Lung (tissue), 12 donors: ENCODE results near the gene EPB41L2. TPM values are rescaled to one million over a fixed set of nuclear protein-coding genes. Genes with fewer than 3 reads are reported as not detected.

Experiments
- ATAC-seq: fragments of 200-7000 bp; cut with Tn5 transposase; one replicate; pipeline ENCODE4 v1.9.1; 2020; ENCODE audit warnings: moderate number of reproducible peaks; ENCODE audit not compliant: insufficient read depth, low FRiP score
- DNase-seq, 3 donors: peaks; one replicate each; pipeline ENCODE4 v3.0.0-alpha.2; 2013 to 2017
- H3K27ac ChIP-seq, 2 donors: one replicate each; pipeline ENCODE4 v1.5.1; 2013; ENCODE audit warnings: mild to moderate bottlenecking in 2 of 2, moderate library complexity in 2 of 2, control low read depth in 1 of 2, inconsistent platforms in 1 of 2, low read depth in 1 of 2, low read length in 1 of 2
- H3K27me3 ChIP-seq, 3 donors: one replicate each; pipeline ENCODE4 v1.5.1; 2013; ENCODE audit warnings: low read length in 2 of 3; ENCODE audit not compliant: control insufficient read depth in 3 of 3, insufficient read depth in 3 of 3
- H3K36me3 ChIP-seq, 4 donors: one replicate each; pipeline ENCODE4 v1.5.1; 2013; ENCODE audit warnings: low read length in 4 of 4, mild to moderate bottlenecking in 1 of 4, moderate library complexity in 1 of 4; ENCODE audit not compliant: control insufficient read depth in 4 of 4, insufficient read depth in 4 of 4
- H3K4me1 ChIP-seq, 5 donors: one replicate each; pipeline ENCODE4 v1.5.1; 2013; ENCODE audit warnings: low read length in 5 of 5, mild to moderate bottlenecking in 2 of 5, moderate library complexity in 1 of 5; ENCODE audit not compliant: control insufficient read depth in 5 of 5, insufficient read depth in 5 of 5
- H3K4me3 ChIP-seq: one replicate; pipeline ENCODE4 v1.5.1; 2013; ENCODE audit warnings: mild to moderate bottlenecking, control low read depth, moderate library complexity
- H3K9ac ChIP-seq, 2 donors: one replicate each; pipeline ENCODE4 v1.5.1; 2013; ENCODE audit warnings: low read length in 2 of 2, control low read depth in 1 of 2; ENCODE audit not compliant: insufficient read depth in 1 of 2
- H3K9me3 ChIP-seq, 4 donors: one replicate each; pipeline ENCODE4 v1.5.1; 2013; ENCODE audit warnings: low read length in 3 of 4, mild to moderate bottlenecking in 1 of 4, moderate library complexity in 1 of 4; ENCODE audit not compliant: control insufficient read depth in 4 of 4, insufficient read depth in 3 of 4
- CTCF ChIP-seq: IDR thresholded peaks from 2 replicates; pipeline ENCODE4 v1.5.1; 2012; ENCODE audit warnings: mild to moderate bottlenecking; ENCODE audit errors: control extremely low read depth, extremely low read depth
- WGBS, 2 donors: extraction: QIAGEN DNeasy Blood & Tissue Kit; methylation state at CpG; one replicate each; pipeline ENCODE4 v1.1.7; 2013; 5-methylcytosine and 5-hydroxymethylcytosine counted together
- polyA plus RNA-seq, 2 donors: library from polyadenylated mRNA; stranded (reverse); fragments of 200-250 nt; gene quantifications; one replicate each; pipeline ENCODE4 v1.2.1, GENCODE V29; 2013
- total RNA-seq, 2 donors: library from RNA; depleted of rRNA in 1 of 2; stranded (reverse); fragments of >200 nt in 1 of 2; gene quantifications; one replicate each; pipeline ENCODE4 v1.2.1, GENCODE V29; 2014 to 2021
- donor health status: control.
- donor health status: control.
- donor health status: Bipolar disorder and iron deficiency.
- donor health status: healthy.
- donor health status: DM: yes; HTN: yes; CAD: no.

EPB41L2 gene
- total and polyA plus RNA-seq, 4 donors = 21.9 to 265 (median 52.7) TPM

DNA sequence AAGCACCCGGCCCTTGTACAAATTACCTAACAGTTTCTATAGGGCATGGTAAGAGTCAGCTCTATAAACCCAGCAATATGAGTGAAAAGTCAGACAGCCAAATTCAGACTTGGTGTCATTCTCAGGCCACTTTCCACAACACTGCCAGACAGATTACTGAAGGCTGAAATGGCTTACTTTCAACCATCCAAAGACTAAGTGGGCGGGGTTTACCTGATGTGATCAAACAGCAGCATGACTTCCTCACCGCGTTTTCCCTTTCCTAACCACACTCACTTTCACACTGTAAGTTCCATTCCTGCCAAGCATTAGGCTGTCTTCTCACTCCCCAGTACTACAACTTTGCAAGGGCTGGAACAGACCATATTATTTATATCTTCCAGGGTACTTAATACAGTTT lies 149.9 kb downstream of the EPB41L2 start:
- no peak overlapping the region for H3K27ac ChIP-seq
- peaks cover 0 to 4% (median 0%) of the 10 kb centered on the region in 4 donors for H3K36me3 ChIP-seq
- no peaks in the 10 kb centered on the region for H3K27me3 ChIP-seq
- no peak overlapping the region for H3K9ac ChIP-seq
- no peak for DNase-seq
- peaks cover 0 to 1% (median 0%) of the 10 kb centered on the region in 4 donors for H3K9me3 ChIP-seq
- ATAC-seq = no peak
- WGBS, 2 donors = 50 to 62% methylated on average over 4 of the region's 4 CpGs
- no peak for TF ChIP-seq CTCF
- peaks cover 0 to 4% (median 0%) of the 10 kb centered on the region in 5 donors for H3K4me1 ChIP-seq
- no peak overlapping the region for H3K4me3 ChIP-seq

- no peak for DNase-seq
- Histone ChIP-seq H3K4me1 (peaks cover 0 to 5% (median 0%) of the 10 kb centered on the region in 5 donors), H3K27me3 (no peaks in the 10 kb centered on the region), H3K27ac (no peak overlapping the region), H3K9me3 (peaks cover 0 to 1% (median 0%) of the 10 kb centered on the region in 4 donors), H3K4me3 (no peak overlapping the region), H3K36me3 (peaks cover 0 to 4% (median 0%) of the 10 kb centered on the region in 4 donors), H3K9ac (no peak overlapping the region)
- WGBS, 2 donors = 88 to 89% methylated on average over 4 of the region's 4 CpGs
- TF ChIP-seq CTCF = no peak
- ATAC-seq = no peak
These were observed 150.6 kb downstream of the EPB41L2 start for GRCh38 chr6:130912434-130912833.

- 88 to 89% methylated on average over 2 of the region's 2 CpGs for WGBS, 2 donors
- Histone ChIP-seq H3K4me3 (no peak overlapping the region), H3K9me3 (peaks cover 0 to 1% (median 0%) of the 10 kb centered on the region in 4 donors), H3K27me3 (no peaks in the 10 kb centered on the region), H3K36me3 (peaks cover 0 to 3% (median 0%) of the 10 kb centered on the region in 4 donors), H3K4me1 (peaks cover 0 to 5% (median 0%) of the 10 kb centered on the region in 5 donors), H3K9ac (no peak overlapping the region), H3K27ac (no peak overlapping the region)
- no peak for DNase-seq
- no peak for TF ChIP-seq CTCF
- ATAC-seq = no peak
These were observed 154.1 kb downstream of the EPB41L2 start for GRCh38 chr6:130908958-130909357.

- Histone ChIP-seq H3K4me3 (no peak overlapping the region), H3K36me3 (peaks cover 0 to 3% (median 0%) of the 10 kb centered on the region in 4 donors), H3K27me3 (no peaks in the 10 kb centered on the region), H3K9ac (no peak overlapping the region), H3K27ac (no peak overlapping the region), H3K9me3 (peaks cover 0 to 1% (median 0%) of the 10 kb centered on the region in 4 donors), H3K4me1 (peaks cover 0 to 5% (median 0%) of the 10 kb centered on the region in 5 donors)
- DNase-seq = no peak
- no peak for ATAC-seq
- no peak for TF ChIP-seq CTCF
These were observed 154.9 kb downstream of the EPB41L2 start for GRCh38 chr6:130908188-130908587.
